ENCODE measurements around the gene HCN2.

- TF ChIP-seq CTCF (IDR thresholded peaks at IDR 0.05) (no peak), POLR2A (IDR thresholded peaks at IDR 0.05) (peak in 1 of 4 donors; percentile 5)
Measured at GRCh38 chr19:661427-662196, 71.9 kb downstream of the HCN2 start.
